ACHN (cell line): ENCODE measurements around the gene RAI1.

ENCODE experiments used
- DNase-seq: peaks from one replicate; pipeline ENCODE4 v3.0.0-alpha.2; 2015
- in situ Hi-C: cut with HindIII; loops from 2 replicates; pipeline ENCODE4 v1.10.0; 2017; ENCODE audit warnings: low sequenced_read_pairs, low pct_ligation_motif_present, low pct_unique_long_range_greater_than_20kb

Gene RAI1

GRCh38 chr17:17849147-17849820, 168.0 kb downstream of the RAI1 start:
- in situ Hi-C loops = no loop called here
- DNase-seq = no peak

- peak; percentile 52 for DNase-seq
- in situ Hi-C loops = no loop called here
Measured at GRCh38 chr17:17849845-17850373, 168.7 kb downstream of the RAI1 start.

GRCh38 chr17:17851103-17852002, 170.1 kb downstream of the RAI1 start:
- DNase-seq = no peak
- in situ Hi-C loops = no loop called here

- DNase-seq = no peak
- in situ Hi-C loops = no loop called here
Measured at GRCh38 chr17:17852930-17853329, 171.7 kb downstream of the RAI1 start.

- in situ Hi-C loops = no loop called here
- no peak for DNase-seq
Measured at GRCh38 chr17:17853811-17854447, 172.7 kb downstream of the RAI1 start.

- in situ Hi-C loops = no loop called here
- no peak for DNase-seq
Measured at GRCh38 chr17:17855976-17856375, 174.7 kb downstream of the RAI1 start.

- no peak for DNase-seq
- in situ Hi-C loops = no loop called here
Measured at GRCh38 chr17:17856386-17856785, 175.1 kb downstream of the RAI1 start.

- in situ Hi-C loops = no loop called here
Measured at GRCh38 chr17:17857496-17857895, 176.2 kb downstream of the RAI1 start.

GRCh38 chr17:17859909-17860765, 178.9 kb downstream of the RAI1 start:
- in situ Hi-C loops = no loop called here
- DNase-seq = peak; percentile 56

More at GRCh38 chr17:17857496-17857895, 176.2 kb downstream of the RAI1 start:
- DNase-seq = no peak

GRCh38 chr17:17860766-17861107, 179.5 kb downstream of the RAI1 start:
- no peak for DNase-seq
- in situ Hi-C loops = no loop called here
